Glutamatergic neuron (in vitro differentiated cells): ENCODE data around the gene TTC39C. TPM values are rescaled to one million over a fixed set of nuclear protein-coding genes. Genes with fewer than 3 reads are reported as not detected.

Source experiments
- DNase-seq: peaks from one replicate; pipeline ENCODE4 v3.0.0; 2022
- H3K27ac Mint-ChIP-seq: one replicate; pipeline ENCODE4 v1.8.0; 2020; ENCODE audit warnings: mild to moderate bottlenecking, mixed read lengths, inconsistent platforms; ENCODE audit not compliant: unreplicated experiment
- H3K27me3 Mint-ChIP-seq: one replicate; pipeline ENCODE4 v1.8.0; 2020; ENCODE audit warnings: mild to moderate bottlenecking, moderate library complexity, mixed read lengths, inconsistent platforms; ENCODE audit not compliant: unreplicated experiment
- H3K36me3 Mint-ChIP-seq: one replicate; pipeline ENCODE4 v1.8.0; 2020; ENCODE audit warnings: mild to moderate bottlenecking, mixed read lengths, inconsistent platforms; ENCODE audit not compliant: unreplicated experiment
- H3K4me1 Mint-ChIP-seq: one replicate; pipeline ENCODE4 v1.8.0; 2020; ENCODE audit warnings: mild to moderate bottlenecking, low read depth, mixed read lengths, inconsistent platforms; ENCODE audit not compliant: unreplicated experiment
- H3K4me3 Mint-ChIP-seq: one replicate; pipeline ENCODE4 v1.8.0; 2020; ENCODE audit warnings: mild to moderate bottlenecking, mixed read lengths, inconsistent platforms; ENCODE audit not compliant: unreplicated experiment
- H3K9me3 Mint-ChIP-seq: one replicate; pipeline ENCODE4 v1.8.0; 2020; ENCODE audit warnings: mild to moderate bottlenecking, moderate library complexity, mixed read lengths, inconsistent platforms; ENCODE audit not compliant: unreplicated experiment
- CTCF ChIP-seq: fragments of 200-600 bp; sonication (generic); IDR thresholded peaks from one replicate; pipeline ENCODE4 v1.5.0; 2021; ENCODE audit not compliant: partially characterized antibody, unreplicated experiment
- total RNA-seq: library from RNA; stranded (reverse); fragmentation: NEBNext Ultra II Directional; extraction: Animal tissue kit (Norgen Biotek cat#: 25700); gene quantifications from one replicate; pipeline ENCODE4 v1.2.1, GENCODE V29; 2021; ENCODE audit not compliant: unreplicated experiment

Gene TTC39C
- total RNA-seq, 1 donor from 2014 or later = 29.2 TPM

- Mint-ChIP-seq H3K27ac (no peak overlapping the region), H3K27me3 (no peaks in the 10 kb centered on the region), H3K4me1 (peaks cover 3% of the 10 kb centered on the region), H3K4me3 (no peak overlapping the region), H3K36me3 (no peaks in the 10 kb centered on the region), H3K9me3 (peaks cover 2% of the 10 kb centered on the region)
- no peak for DNase-seq
- TF ChIP-seq CTCF = no peak
Measured at GRCh38 chr18:24006712-24007313, 7.7 kb upstream of the TTC39C start.

- H3K4me1 Mint-ChIP-seq = peaks cover 3% of the 10 kb centered on the region
- no peak overlapping the region for H3K27ac Mint-ChIP-seq
- no peak for TF ChIP-seq CTCF
- H3K27me3 Mint-ChIP-seq = peaks cover 2% of the 10 kb centered on the region
- H3K36me3 Mint-ChIP-seq = no peaks in the 10 kb centered on the region
- no peak overlapping the region for H3K4me3 Mint-ChIP-seq
- peaks cover 2% of the 10 kb centered on the region for H3K9me3 Mint-ChIP-seq
- no peak for DNase-seq
Measured at GRCh38 chr18:24009246-24009645, 5.3 kb upstream of the TTC39C start.

GRCh38 chr18:24009651-24010333, 4.8 kb upstream of the TTC39C start:
- peaks cover 3% of the 10 kb centered on the region for H3K4me1 Mint-ChIP-seq
- H3K27me3 Mint-ChIP-seq = peaks cover 2% of the 10 kb centered on the region
- no peak overlapping the region for H3K4me3 Mint-ChIP-seq
- H3K9me3 Mint-ChIP-seq = peaks cover 2% of the 10 kb centered on the region
- no peak overlapping the region for H3K27ac Mint-ChIP-seq
- no peak for TF ChIP-seq CTCF
- no peak for DNase-seq
- H3K36me3 Mint-ChIP-seq = no peaks in the 10 kb centered on the region

- no peak for TF ChIP-seq CTCF
Measured at GRCh38 chr18:24010673-24011072, 3.9 kb upstream of the TTC39C start.

More at GRCh38 chr18:24010673-24011072, 3.9 kb upstream of the TTC39C start:
- Mint-ChIP-seq H3K27me3 (peaks cover 2% of the 10 kb centered on the region), H3K9me3 (peaks cover 5% of the 10 kb centered on the region), H3K36me3 (no peaks in the 10 kb centered on the region), H3K27ac (no peak overlapping the region), H3K4me3 (no peak overlapping the region), H3K4me1 (peaks cover 6% of the 10 kb centered on the region)
- no peak for DNase-seq
